Fibroblast of skin of right biceps (primary cell): ENCODE data around the gene GYG1.

ENCODE experiments used
- DNase-seq: peaks from one replicate; pipeline ENCODE4 v3.0.0-alpha.2; 2013

GYG1 gene

GRCh38 chr3:148990236-148990635 lies 1.1 kb upstream of the GYG1 start:
- DNase-seq: no peak

- DNase-seq: peak; percentile 50
These were observed 791 bp downstream of the GYG1 start for GRCh38 chr3:148992027-148992634.

GRCh38 chr3:148992635-148993255 lies 1.4 kb downstream of the GYG1 start:
- no peak for DNase-seq

- no peak for DNase-seq
These were observed 6.3 kb downstream of the GYG1 start for GRCh38 chr3:148997623-148998022.

GRCh38 chr3:148998297-148998696 lies 7.0 kb downstream of the GYG1 start:
- no peak for DNase-seq

GRCh38 chr3:148998715-148999423 lies 7.5 kb downstream of the GYG1 start:
- DNase-seq: no peak

GRCh38 chr3:148999806-149000205 lies 8.5 kb downstream of the GYG1 start:
- no peak for DNase-seq

GRCh38 chr3:149000206-149000745 lies 8.9 kb downstream of the GYG1 start:
- DNase-seq: no peak

- DNase-seq: no peak
These were observed 10.4 kb downstream of the GYG1 start for GRCh38 chr3:149001727-149002126.

GRCh38 chr3:149003653-149004305 lies 12.4 kb downstream of the GYG1 start:
- DNase-seq: no peak

GRCh38 chr3:149004622-149005021 lies 13.3 kb downstream of the GYG1 start:
- peak; percentile 41 for DNase-seq

GRCh38 chr3:149005416-149005815 lies 14.1 kb downstream of the GYG1 start:
- peak; percentile 79 for DNase-seq

- DNase-seq: no peak
These were observed 16.4 kb downstream of the GYG1 start for GRCh38 chr3:149007567-149008257.

GRCh38 chr3:149009732-149010131 lies 18.4 kb downstream of the GYG1 start:
- peak; percentile 25 for DNase-seq

- no peak for DNase-seq
These were observed 19.2 kb downstream of the GYG1 start for GRCh38 chr3:149010504-149010951.

GRCh38 chr3:149010966-149011365 lies 19.6 kb downstream of the GYG1 start:
- no peak for DNase-seq

- no peak for DNase-seq
These were observed 20.3 kb downstream of the GYG1 start for GRCh38 chr3:149011676-149012075.

- no peak for DNase-seq
These were observed 22.4 kb downstream of the GYG1 start for GRCh38 chr3:149013726-149014125.

GRCh38 chr3:149015393-149015792 lies 24.1 kb downstream of the GYG1 start:
- DNase-seq: peak; percentile 69

GRCh38 chr3:149016242-149016641 lies 24.9 kb downstream of the GYG1 start:
- DNase-seq: no peak

- DNase-seq: peak; percentile 96
These were observed 25.6 kb downstream of the GYG1 start for GRCh38 chr3:149016669-149017541.

- peak; percentile 49 for DNase-seq
These were observed 26.9 kb downstream of the GYG1 start for GRCh38 chr3:149018247-149018646.
